NT2/D1 (cell line): Measurements from ENCODE around the gene TXNDC12.

Source experiments
- YY1 ChIP-seq: IDR thresholded peaks from 2 replicates; pipeline ENCODE4 v1.6.1; 2011; ENCODE audit not compliant: insufficient read length, insufficient read depth
- ZNF274 ChIP-seq: IDR thresholded peaks from 2 replicates; pipeline ENCODE4 v1.6.1; 2011; ENCODE audit warnings: mild to moderate bottlenecking, low read depth, low read length

DNA sequence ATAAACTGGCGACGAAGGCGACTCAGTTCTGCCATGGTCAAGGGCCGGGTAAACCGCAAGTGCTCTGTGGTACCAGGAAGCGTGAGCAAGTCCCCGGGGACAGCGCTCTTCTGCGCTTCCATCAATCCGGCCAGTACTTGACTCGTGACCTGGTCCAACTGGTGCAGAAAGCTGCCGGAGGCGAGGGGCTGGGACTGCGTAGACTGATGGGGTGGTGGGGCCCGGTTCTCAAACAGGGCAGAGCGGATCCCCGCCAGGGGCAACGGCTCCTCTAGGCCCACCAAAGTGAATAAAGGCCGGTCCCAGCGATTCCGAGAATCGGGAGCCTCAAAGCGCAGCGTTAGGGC is 22.2 kb downstream of the TXNDC12 start:
- no peak for TF ChIP-seq YY1
- TF ChIP-seq ZNF274: no peak
